CD4-positive, alpha-beta T cell treated with Interleukin-15 for 1 hour (primary cell): ENCODE results near the gene ANKRD55.
"Not testable (repeated sequence)": the region's sequence is repeated elsewhere in the genome, so short reads cannot be mapped to it uniquely, and the experiment has no call there.

ENCODE experiments used
- DNase-seq: peaks from one replicate; pipeline ENCODE4 v3.0.0-alpha.2; 2020

The ANKRD55 gene

DNA sequence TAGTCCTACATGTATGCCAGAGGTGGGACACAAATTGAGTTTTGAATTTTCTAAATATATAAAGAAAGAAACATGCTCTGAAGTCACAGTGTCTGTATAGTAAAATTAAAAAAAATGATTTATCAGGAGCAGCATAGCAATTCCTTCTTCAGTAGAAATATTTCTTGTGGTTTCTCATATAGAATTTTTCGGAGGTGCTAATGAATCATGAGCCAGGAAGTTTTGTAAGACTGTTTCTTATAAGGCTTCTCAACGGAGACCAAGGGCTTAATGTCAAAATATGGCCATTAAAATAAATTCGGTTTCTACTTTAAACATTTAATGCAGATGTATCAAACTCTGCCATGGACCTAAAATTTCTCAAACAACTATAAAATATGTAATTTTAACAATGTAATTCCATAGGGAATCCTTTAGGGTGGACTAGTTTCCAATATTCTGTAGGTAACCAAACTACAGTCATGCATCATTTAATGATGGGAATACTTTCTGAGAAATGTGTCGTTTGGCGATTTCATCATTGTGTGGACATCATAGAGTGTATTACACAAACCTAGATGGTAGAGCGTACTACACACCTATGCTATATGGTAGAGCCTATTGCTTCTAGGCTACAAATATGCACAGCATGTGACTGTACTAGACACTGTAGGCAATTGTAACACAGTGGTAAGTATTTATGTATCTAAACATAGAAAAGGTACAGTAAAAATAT is 66.3 kb downstream of the ANKRD55 start:
- no peak for DNase-seq

DNA sequence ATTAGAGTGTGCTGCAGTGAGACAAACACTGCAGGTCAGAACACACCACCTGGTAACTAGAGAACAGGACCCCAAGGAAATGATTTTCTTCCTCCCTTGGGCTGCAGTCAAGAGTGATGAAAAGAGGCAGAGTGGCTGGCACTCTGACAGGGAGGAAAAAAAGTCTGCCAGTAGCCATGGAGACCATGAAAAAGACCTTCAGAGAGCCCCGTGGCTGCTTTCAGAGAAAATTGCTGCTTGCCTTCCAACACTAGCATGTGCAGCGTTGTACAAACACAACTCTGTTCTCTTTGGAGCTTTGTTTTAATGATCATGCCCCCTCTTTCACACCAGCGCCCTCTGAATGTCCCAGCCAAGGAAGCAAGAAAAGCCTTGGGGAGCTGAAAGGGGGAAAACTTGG is 68.8 kb downstream of the ANKRD55 start:
- DNase-seq: no peak

- no peak for DNase-seq
Observed at GRCh38 chr5:56161927-56162326, 71.2 kb downstream of the ANKRD55 start.

DNA sequence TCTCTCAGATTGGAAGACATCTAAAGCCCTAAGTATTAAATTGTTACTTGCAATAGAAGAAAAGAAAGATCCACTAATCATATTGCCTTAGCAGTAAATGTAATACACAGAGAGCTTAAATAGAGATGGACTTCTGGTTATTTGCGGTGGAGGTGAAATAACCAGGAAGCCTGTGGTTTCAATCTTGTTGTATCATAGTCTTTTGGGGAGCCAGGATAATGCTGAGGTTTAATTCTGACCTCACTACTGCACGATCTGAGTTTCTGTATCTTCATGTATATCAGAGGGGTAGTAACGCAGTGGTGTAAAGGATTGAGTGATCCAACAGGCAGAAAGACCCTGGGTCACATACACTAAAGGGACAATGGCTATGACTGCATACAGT is 71.7 kb downstream of the ANKRD55 start:
- no peak for DNase-seq

GRCh38 chr5:56160723-56161438 is 72.2 kb downstream of the ANKRD55 start:
- no peak for DNase-seq

GRCh38 chr5:56159521-56159947 is 73.6 kb downstream of the ANKRD55 start:
- peak; percentile 50 for DNase-seq

DNA sequence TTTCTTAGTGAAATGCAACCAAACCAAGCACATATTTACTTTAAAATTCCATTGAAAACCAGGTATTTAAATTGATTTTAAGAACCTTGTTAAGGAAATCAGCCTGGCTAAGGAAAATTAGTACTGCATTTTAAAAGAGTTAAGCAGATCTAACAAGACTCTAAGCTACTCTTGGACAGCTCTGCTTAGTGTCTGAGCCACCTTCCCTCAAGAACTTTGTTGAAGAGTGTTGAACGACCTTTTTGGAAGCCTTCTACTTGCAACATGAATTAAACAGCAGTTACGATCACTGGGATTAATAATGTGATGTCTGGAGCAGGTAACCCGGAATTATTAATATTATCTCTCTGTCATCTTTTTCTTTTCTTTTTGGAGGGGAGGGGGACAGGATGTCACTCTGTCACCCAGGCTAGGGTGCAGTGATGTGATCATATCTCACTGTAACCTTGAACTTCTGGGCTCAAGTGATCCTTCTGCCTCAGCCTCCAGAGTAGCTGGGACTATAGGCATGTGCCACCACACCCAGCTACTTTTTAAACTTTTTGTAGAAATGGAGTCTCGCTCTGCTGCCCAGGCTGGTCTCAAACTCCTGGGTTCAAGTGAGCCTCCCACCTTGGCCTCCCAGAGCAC is 74.7 kb downstream of the ANKRD55 start:
- no peak for DNase-seq

DNA sequence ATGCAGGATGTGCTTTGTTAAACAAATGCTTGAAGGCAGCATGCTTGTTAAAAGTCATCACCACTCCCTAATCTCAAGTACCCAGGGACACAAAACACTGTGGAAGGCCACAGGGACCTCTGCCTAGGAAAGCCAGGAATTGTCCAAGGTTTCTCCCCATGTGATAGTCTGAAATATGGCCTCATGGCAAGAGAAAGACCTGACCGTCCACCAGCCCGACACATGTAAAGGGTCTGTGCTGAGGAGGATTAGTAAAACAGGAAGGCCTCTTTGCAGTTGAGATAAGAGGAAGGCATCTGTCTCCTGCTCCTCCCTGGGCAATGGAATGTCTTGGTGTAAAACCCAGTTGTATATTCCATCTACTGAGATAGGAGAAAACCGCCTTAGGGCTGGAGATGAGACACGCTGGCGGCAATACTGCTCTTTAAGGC is 75.9 kb downstream of the ANKRD55 start:
- DNase-seq: not testable (repeated sequence)

DNA sequence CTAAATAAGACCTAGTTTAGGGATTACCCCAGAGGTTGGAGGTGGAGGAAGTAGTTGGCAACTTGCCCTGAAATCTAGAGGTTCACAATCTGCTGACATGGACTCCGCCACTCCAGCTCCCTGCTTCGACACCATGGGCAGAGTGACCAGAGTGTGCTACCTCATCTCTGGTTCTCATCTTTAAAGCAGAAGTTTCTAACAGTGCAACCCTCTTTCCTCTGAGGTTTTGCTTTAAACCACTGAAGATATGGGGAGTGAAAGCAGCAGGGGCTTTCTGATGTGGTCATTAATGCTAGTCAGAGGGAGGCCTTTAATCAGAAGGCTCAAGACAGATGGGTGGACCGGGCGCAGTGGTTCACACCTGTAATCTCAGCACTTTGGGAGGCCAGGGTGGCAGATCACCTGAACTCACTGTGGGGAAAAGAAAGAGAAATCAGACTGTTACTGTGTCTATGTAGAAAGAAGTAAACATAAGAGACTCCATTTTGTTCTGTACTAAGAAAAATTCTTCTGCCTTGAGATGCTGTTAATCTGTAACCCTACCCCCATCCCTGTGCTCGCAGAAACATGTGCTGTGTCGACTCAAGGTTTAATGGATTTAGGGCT is 76.4 kb downstream of the ANKRD55 start:
- DNase-seq: not testable (repeated sequence)

- peak; percentile 63 for DNase-seq
Observed at GRCh38 chr5:56155992-56156584, 77.0 kb downstream of the ANKRD55 start.

DNA sequence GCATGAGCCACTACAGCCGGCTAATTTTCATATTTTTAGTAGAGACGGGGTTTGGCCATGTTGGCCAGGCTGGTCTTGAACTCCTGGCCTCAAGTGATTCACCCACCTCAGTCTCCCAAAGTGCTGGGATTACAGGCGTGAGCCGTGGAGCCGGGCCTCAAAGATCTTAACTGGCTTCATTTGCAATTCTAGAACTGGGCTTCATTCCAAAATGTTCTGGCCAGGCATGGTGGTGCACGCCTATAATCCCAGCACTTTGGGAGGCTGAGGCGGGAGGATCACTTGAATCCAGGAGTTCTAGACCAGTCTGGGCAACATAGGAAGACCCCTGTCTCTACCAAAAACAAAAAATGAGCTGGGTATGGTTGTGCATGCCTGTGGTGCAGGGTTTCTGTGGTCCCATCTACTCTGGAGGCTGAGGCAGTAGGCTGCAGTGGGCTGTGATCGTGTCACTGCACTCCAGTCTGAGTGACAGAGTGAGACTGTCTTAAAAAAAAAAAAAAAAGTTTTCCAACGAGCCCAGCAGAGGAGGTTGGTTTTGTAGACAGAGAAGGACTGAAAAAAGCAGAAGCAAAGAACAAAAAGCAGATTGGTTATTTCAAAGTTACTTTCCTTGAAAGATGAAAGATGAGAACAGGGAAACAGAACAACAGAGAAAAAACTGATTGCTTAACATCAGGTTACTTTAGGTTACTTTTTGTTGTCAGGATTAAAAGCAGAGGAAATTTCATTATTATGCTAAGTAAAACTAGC is 78.2 kb downstream of the ANKRD55 start:
- no peak for DNase-seq

GRCh38 chr5:56152437-56152836 is 80.7 kb downstream of the ANKRD55 start:
- no peak for DNase-seq

DNA sequence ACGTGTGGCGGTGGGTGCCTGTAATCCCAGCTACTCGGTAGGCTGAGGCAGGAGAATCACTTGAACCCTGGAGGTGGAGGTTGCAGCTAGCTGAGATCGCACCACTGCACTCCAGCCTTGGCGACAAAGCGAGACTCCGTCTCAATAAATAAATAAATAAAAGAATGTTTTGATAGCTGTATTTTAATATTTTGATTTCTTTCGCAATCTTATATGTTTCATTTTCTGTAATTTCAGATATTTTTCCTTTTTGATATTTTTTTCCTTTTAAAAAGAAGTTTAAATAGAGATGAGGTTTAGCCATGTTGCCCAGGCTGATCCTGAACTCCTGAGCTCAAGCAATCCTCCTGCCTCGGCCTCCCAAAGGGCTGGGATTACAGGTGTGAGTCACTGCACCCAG is 82.4 kb downstream of the ANKRD55 start:
- not testable (repeated sequence) for DNase-seq

GRCh38 chr5:56148453-56148971 is 84.6 kb downstream of the ANKRD55 start:
- peak; percentile 53 for DNase-seq

DNA sequence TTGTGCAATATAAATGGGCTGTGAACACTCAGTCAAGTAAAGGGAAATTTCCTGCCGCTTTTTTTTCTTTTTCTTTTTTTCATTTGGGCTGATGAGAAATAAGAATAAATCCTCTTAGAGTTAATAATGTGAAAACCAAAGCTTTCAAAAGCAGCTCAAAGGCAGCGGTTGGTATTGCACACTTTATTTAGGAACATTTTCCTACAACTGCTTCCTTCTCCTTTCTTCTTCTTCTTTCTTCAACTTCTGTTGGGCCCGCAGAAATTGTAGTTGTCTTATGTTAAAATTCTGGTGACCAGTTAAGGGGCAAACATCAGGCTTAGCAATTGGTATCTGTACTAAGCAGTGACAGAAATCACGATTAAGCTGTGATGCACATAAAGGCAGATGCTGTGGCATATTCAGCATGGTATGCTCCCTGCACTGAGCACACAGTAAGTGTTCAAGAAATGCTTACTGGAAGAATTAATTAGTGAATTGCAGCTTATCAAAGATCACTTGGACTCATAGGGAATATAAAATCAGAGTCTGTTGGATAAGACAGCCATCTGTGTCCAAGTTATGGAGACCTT is 85.4 kb downstream of the ANKRD55 start:
- DNase-seq: no peak

- DNase-seq: no peak
Observed at GRCh38 chr5:56147106-56147505, 86.0 kb downstream of the ANKRD55 start.

DNA sequence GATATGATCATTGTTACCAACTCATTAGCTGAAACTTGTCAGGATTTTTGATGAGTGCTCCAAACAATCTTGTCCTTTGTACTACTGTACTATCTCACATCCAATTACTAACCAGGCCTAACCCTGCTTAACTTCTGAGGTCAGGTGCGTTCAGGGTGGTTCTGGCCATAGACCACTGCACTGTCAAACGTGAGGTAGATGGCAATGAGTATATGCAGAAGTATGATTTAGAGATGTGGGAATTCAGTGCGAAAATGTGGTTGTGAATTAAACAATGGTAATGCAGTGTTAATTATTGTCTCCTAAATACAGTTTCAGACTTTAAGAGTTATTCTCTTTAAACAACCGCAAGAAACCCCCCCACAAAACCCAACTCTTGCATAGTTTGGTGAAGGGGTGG is 86.5 kb downstream of the ANKRD55 start:
- no peak for DNase-seq

DNA sequence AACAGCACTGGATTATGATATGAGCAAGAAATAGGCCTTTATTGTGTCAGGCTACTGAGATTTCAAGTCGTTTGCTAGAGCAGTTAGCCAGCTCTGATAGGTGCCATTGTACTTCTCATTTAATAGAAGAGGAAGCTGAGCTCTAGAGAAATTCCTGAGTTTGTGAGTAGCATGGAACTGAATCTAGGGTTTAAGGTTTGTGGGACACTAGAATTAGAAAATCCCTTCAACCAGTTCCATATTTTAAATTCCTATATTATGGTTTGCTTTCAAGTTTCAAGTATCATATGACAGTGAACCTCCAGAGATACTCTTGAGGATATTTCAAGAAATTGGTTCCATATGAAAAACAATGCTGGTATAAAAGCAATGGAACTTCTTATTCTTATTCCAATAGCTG is 87.6 kb downstream of the ANKRD55 start:
- no peak for DNase-seq

DNA sequence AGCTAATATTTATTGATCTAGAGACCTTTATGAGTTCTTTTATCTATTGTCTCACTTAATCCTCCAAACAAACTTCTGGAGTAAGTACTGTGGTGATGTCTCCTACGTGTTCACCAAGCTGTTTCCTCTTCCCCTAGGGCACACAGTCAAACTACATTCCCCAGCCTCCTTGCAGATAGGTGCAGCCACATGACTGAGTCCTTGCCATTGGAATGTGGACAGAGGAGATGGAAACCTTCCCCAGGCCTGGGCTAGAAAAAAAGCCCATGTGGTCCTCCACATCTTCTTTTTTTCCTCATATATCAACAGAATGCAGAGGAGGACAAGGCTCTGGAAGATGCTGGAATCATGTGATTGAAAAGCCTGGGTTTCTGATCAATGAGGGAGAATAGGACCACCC is 88.0 kb downstream of the ANKRD55 start:
- no peak for DNase-seq

DNA sequence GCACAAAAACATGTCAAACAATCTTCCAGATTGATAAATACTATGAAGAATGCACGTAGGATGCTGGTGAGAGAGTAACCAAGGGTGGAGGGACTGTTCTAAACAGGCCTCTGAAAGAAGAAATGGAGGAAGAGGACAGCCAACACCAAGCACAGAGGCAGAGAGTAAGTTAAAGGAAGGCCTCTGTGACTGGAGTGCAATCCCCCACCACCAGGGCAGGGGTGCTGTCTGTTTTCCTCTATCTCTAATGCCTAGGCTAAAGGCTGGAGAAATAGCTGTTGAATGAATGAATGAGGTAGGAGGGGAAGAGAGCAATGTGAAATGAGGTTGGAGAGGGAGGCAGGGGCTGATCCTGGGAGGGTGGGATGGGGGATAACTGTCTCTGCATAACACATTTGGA is 88.9 kb downstream of the ANKRD55 start:
- no peak for DNase-seq

DNA sequence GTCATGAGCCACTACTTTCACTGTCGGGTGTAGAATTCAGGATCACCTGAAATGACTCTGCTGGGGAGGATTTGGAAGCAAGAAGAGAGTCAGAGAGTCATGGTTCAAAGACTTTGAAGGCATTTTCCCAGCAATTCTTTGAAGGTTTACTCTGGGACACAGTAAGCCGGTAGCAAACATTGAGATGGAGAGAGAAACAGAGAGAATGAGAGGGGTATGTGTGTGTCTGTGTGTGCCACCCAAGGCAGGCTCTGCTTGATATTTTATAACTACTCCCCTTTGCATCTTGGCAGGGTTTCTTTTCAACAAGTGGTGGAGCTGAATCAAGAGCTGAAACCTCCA is 89.8 kb downstream of the ANKRD55 start:
- DNase-seq: no peak
